ENCODE results near the gene ENTPD6.

Gene ENTPD6

DNA sequence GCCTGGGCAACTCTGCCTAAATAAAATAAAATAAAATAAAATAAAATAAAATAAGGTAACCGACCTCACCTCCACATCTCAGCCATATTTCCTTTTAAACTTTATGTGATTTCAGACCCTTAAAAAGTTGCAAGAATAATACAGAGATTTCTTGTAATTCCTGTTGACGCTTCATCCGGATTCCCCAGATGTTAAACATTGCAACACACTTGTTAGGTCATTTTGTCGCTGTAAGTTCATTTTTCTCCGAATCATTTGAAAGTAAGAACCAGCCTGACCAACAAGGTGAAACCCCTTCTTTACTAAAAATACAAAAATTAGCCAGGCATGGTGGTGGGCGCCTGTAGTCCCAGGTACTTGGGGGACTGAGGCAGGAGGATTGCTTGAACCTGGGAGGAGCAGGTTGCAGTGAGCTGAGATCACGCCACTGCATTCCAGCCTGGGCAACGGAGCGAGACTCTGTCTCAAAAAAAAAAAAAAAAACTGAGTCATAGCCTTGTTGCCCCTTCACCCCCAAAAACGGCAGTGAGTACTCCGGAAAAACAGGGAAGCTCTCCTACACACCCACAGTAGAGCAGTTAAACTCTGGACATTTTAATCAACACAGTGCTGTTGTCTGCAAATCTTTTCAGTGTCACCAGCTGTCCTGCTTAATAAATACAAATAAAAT lies 58.2 kb downstream of the ENTPD6 start:
- peak; percentile 78 for TF ChIP-seq TEAD4 (IDR thresholded peaks at IDR 0.05)
- TF ChIP-seq EP300 (IDR thresholded peaks at IDR 0.05; ENCODE audit: borderline replicate concordance): peak; percentile 42; the same call in 1 of the 2 replicates
- TF ChIP-seq RAD21 (IDR thresholded peaks at IDR 0.05; ENCODE audit: low read depth): no peak

DNA sequence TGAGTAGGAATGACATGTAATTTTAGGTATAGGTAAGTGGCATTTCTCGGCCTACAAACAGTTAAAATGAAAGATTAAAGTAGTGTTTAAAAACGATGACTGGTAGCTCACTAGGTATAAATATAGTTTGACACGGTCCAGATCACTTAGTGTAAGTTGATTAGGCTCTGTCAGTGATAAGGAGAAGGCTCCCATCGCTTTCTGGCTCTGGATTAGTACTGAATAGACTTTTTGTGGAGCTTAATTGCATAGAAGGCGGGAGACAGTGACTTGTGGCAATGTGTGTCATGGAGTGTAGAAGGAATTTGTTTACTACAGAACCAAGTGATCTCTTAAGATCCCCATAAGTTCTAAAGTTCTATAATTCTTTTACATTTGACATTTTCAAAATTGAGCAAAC lies 59.1 kb downstream of the ENTPD6 start:
- no peak for TF ChIP-seq EGR1 (IDR thresholded peaks at IDR 0.05)
- TF ChIP-seq CEBPB (IDR thresholded peaks at IDR 0.05): no peak
- no peak for TF ChIP-seq TCF12 (IDR thresholded peaks at IDR 0.05; ENCODE audit: low read depth)
- no peak for TF ChIP-seq TEAD4 (IDR thresholded peaks at IDR 0.05)
- no peak for TF ChIP-seq RAD21 (IDR thresholded peaks at IDR 0.05; ENCODE audit: low read depth)
- TF ChIP-seq, protein P1, sequence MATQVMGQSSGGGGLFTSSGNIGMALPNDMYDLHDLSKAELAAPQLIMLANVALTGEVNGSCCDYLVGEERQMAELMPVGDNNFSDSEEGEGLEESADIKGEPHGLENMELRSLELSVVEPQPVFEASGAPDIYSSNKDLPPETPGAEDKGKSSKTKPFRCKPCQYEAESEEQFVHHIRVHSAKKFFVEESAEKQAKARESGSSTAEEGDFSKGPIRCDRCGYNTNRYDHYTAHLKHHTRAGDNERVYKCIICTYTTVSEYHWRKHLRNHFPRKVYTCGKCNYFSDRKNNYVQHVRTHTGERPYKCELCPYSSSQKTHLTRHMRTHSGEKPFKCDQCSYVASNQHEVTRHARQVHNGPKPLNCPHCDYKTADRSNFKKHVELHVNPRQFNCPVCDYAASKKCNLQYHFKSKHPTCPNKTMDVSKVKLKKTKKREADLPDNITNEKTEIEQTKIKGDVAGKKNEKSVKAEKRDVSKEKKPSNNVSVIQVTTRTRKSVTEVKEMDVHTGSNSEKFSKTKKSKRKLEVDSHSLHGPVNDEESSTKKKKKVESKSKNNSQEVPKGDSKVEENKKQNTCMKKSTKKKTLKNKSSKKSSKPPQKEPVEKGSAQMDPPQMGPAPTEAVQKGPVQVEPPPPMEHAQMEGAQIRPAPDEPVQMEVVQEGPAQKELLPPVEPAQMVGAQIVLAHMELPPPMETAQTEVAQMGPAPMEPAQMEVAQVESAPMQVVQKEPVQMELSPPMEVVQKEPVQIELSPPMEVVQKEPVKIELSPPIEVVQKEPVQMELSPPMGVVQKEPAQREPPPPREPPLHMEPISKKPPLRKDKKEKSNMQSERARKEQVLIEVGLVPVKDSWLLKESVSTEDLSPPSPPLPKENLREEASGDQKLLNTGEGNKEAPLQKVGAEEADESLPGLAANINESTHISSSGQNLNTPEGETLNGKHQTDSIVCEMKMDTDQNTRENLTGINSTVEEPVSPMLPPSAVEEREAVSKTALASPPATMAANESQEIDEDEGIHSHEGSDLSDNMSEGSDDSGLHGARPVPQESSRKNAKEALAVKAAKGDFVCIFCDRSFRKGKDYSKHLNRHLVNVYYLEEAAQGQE (IDR thresholded peaks at IDR 0.05; ENCODE audit: low read depth): no peak
- TF ChIP-seq FOXM1 (IDR thresholded peaks at IDR 0.05; ENCODE audit: borderline replicate concordance, low read depth): no peak
- TF ChIP-seq EP300 (IDR thresholded peaks at IDR 0.05; ENCODE audit: borderline replicate concordance): no peak
- TF ChIP-seq YY1 (IDR thresholded peaks at IDR 0.05; ENCODE audit: low read depth): no peak
- no peak for TF ChIP-seq TAF1 (IDR thresholded peaks at IDR 0.05; ENCODE audit: low read depth)
- no peak for TF ChIP-seq CREB1 (IDR thresholded peaks at IDR 0.05; ENCODE audit: low read depth)
- no peak for TF ChIP-seq NFIC (IDR thresholded peaks at IDR 0.05)
- TF ChIP-seq, protein P2, sequence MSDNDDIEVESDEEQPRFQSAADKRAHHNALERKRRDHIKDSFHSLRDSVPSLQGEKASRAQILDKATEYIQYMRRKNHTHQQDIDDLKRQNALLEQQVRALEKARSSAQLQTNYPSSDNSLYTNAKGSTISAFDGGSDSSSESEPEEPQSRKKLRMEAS (IDR thresholded peaks at IDR 0.05): no peak
- TF ChIP-seq, protein P3, sequence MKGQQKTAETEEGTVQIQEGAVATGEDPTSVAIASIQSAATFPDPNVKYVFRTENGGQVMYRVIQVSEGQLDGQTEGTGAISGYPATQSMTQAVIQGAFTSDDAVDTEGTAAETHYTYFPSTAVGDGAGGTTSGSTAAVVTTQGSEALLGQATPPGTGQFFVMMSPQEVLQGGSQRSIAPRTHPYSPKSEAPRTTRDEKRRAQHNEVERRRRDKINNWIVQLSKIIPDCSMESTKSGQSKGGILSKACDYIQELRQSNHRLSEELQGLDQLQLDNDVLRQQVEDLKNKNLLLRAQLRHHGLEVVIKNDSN (IDR thresholded peaks at IDR 0.05): no peak
- no peak for TF ChIP-seq ZBTB7A (IDR thresholded peaks at IDR 0.05; ENCODE audit: low read depth)

DNA sequence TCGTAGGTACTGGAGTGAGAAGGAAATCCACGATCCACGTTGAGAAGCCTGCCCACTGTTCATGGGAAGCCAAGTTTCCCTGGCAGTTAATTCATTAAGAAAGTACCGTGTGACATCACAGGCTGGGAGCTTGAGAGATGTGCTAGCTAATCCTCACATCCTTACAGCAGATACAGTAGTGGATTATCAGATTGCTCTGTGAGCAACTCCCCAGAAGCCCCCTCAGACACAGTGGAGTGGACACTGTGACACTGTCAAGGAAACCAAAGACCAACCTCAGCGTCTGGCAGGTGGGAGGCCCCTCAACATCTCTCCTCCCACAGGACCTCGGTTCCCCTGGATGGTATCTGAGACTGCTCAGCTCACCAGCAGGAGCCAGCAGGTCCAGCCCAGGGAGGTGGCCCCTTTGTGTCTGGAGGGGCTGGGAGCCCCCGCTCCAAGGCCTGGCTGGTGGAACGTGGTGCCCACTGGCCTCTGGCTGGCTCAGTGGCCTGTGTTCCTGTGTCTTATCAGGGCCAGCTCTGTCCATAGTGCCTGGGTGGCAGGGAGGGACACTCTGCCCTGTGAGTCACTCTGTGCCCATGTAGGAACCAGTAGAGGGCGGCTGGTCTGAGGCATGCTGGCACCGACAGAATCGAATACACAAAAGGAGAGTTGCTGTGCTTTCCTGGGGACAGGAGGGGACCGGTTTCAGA lies 59.6 kb downstream of the ENTPD6 start:
- no peak for TF ChIP-seq YY1 (IDR thresholded peaks at IDR 0.05; ENCODE audit: low read depth)
- TF ChIP-seq TAF1 (IDR thresholded peaks at IDR 0.05; ENCODE audit: low read depth): no peak
- no peak for TF ChIP-seq CREB1 (IDR thresholded peaks at IDR 0.05; ENCODE audit: low read depth)
- TF ChIP-seq CEBPB (IDR thresholded peaks at IDR 0.05): no peak
- TF ChIP-seq EGR1 (IDR thresholded peaks at IDR 0.05): no peak
- TF ChIP-seq FOXM1 (IDR thresholded peaks at IDR 0.05; ENCODE audit: borderline replicate concordance, low read depth): no peak
- no peak for TF ChIP-seq TCF12 (IDR thresholded peaks at IDR 0.05; ENCODE audit: low read depth)
- TF ChIP-seq TEAD4 (IDR thresholded peaks at IDR 0.05): no peak
- TF ChIP-seq, protein P1 (IDR thresholded peaks at IDR 0.05; ENCODE audit: low read depth): no peak
- no peak for TF ChIP-seq ZBTB7A (IDR thresholded peaks at IDR 0.05; ENCODE audit: low read depth)
- TF ChIP-seq EP300 (IDR thresholded peaks at IDR 0.05; ENCODE audit: borderline replicate concordance): no peak
- no peak for TF ChIP-seq RAD21 (IDR thresholded peaks at IDR 0.05; ENCODE audit: low read depth)
- TF ChIP-seq, protein P2 (IDR thresholded peaks at IDR 0.05): no peak
- TF ChIP-seq NFIC (IDR thresholded peaks at IDR 0.05): no peak
- TF ChIP-seq, protein P3 (IDR thresholded peaks at IDR 0.05): no peak

DNA sequence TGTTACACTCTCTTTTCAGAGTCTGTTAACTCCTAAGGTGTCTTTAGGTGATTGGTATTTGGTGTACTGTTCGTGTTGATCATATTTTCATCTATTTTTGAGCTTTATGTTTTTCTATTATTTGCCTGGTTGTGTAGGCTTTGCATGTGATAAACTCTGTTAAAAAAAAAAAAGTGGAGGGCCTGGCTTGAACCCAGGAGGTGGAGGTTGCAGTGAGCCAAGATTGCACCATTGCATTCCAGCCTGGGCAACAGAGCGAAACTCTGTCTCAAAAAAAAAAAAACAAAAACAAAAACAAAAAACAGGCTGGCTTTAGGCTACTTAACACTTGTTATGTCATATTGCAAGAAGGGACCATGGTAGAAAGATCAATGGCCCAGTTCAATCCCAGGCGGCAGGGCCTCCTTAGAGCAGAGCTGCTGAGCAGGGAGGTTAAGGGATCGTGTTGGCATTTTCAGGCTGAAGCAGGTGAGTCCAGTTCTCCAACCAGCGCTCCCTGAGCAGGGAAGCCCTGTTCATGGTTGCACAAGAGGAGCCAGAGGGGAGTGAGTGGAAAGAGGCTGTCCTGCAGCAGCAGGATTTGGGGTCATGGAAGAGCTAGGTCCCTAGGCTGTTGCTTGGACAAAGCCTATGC lies 60.8 kb downstream of the ENTPD6 start:
- peak; percentile 81 for TF ChIP-seq CEBPB (IDR thresholded peaks at IDR 0.05)
- peak; percentile 58 for TF ChIP-seq NFIC (IDR thresholded peaks at IDR 0.05)
- TF ChIP-seq TEAD4 (IDR thresholded peaks at IDR 0.05): 0 out of 2 replicates have a peak, but pooled peaks have one; percentile 46
- TF ChIP-seq TCF12 (IDR thresholded peaks at IDR 0.05; ENCODE audit: low read depth): no peak
- TF ChIP-seq, protein P2 (IDR thresholded peaks at IDR 0.05): no peak
- TF ChIP-seq, protein P3 (IDR thresholded peaks at IDR 0.05): no peak
- no peak for TF ChIP-seq EP300 (IDR thresholded peaks at IDR 0.05; ENCODE audit: borderline replicate concordance)
- TF ChIP-seq EGR1 (IDR thresholded peaks at IDR 0.05): no peak
- TF ChIP-seq RAD21 (IDR thresholded peaks at IDR 0.05; ENCODE audit: low read depth): no peak
- no peak for TF ChIP-seq ZBTB7A (IDR thresholded peaks at IDR 0.05; ENCODE audit: low read depth)
- TF ChIP-seq YY1 (IDR thresholded peaks at IDR 0.05; ENCODE audit: low read depth): no peak
- TF ChIP-seq, protein P1 (IDR thresholded peaks at IDR 0.05; ENCODE audit: low read depth): no peak
- TF ChIP-seq CREB1 (IDR thresholded peaks at IDR 0.05; ENCODE audit: low read depth): no peak
- no peak for TF ChIP-seq TAF1 (IDR thresholded peaks at IDR 0.05; ENCODE audit: low read depth)
- TF ChIP-seq FOXM1 (IDR thresholded peaks at IDR 0.05; ENCODE audit: borderline replicate concordance, low read depth): no peak
